HEK293 (cell line): ENCODE measurements around the gene FERMT1.
A peak's percentile ranks its signal among the peaks of the same experiment; 100 is the strongest.

ENCODE experiments used
- CTCF ChIA-PET: fragments of 350-600 bp; formaldehyde crosslinking; extraction: SDS; loops from one replicate; lab custom pipeline; 2021; ENCODE audit warnings: antibody characterized with exemption; lab: Yijun Ruan, JAX
- POLR2A ChIA-PET: fragments of 300-600 bp; formaldehyde crosslinking; extraction: SDS; loops from one replicate; lab custom pipeline; 2020; ENCODE audit warnings: antibody characterized with exemption, inconsistent platforms; lab: Yijun Ruan, JAX
- H3K27ac ChIP-seq: fragments of 200-500 bp; sonication (Bioruptor generic); 2 replicates; pipeline ENCODE4 v1.5.1; 2014; ENCODE audit warnings: low read depth, low read length, control low read depth, inconsistent platforms; ENCODE audit errors: extremely low read depth
- H3K36me3 ChIP-seq, 2 experiments: fragments of 200-500 bp in 1 of 2; sonication (Bioruptor generic) in 1 of 2; 1 replicate in 1 of 2; 2 replicates in 1 of 2; pipeline ENCODE4 v1.5.1; 2014 to 2017; ENCODE audit warnings: inconsistent platforms in 2 of 2, low read length in 2 of 2; ENCODE audit not compliant: control insufficient read depth in 2 of 2, insufficient read depth in 1 of 2
- H3K4me1 ChIP-seq: fragments of 200-500 bp; sonication (Bioruptor generic); 2 replicates; pipeline ENCODE4 v1.5.1; 2014; ENCODE audit warnings: mild to moderate bottlenecking, low read length, inconsistent platforms; ENCODE audit not compliant: control insufficient read depth, insufficient read depth
- H3K4me3 ChIP-seq: 2 replicates; pipeline ENCODE4 v1.5.1; 2011; ENCODE audit warnings: low read depth, mild to moderate bottlenecking, control low read depth, low read length, moderate library complexity
- H3K9me3 ChIP-seq: fragments of 200-500 bp; sonication (Bioruptor generic); 2 replicates; pipeline ENCODE4 v1.5.1; 2014; ENCODE audit warnings: low read depth, low read length, inconsistent platforms; ENCODE audit not compliant: control insufficient read depth, insufficient read depth
- FEZF1 ChIP-seq: fragments of 450-650 bp; formaldehyde crosslinking; IDR thresholded peaks from 2 replicates; pipeline ENCODE4 v1.5.1; 2016; ENCODE audit warnings: missing biosample characterization, missing genetic modification characterization
- GLIS1 ChIP-seq: fragments of 450-650 bp; formaldehyde crosslinking; IDR thresholded peaks from 2 replicates; pipeline ENCODE4 v1.5.1; 2016; ENCODE audit warnings: missing biosample characterization, missing genetic modification characterization
- KLF10 ChIP-seq: fragments of 450-650 bp; IDR thresholded peaks from 2 replicates; pipeline ENCODE4 v1.5.1; 2018; ENCODE audit warnings: missing biosample characterization, mild to moderate bottlenecking, missing genetic modification characterization
- OVOL3 ChIP-seq: fragments of 450-650 bp; formaldehyde crosslinking; IDR thresholded peaks from 2 replicates; pipeline ENCODE4 v1.5.1; 2016; ENCODE audit warnings: missing biosample characterization, missing genetic modification characterization
- SP7 ChIP-seq: fragments of 450-650 bp; formaldehyde crosslinking; IDR thresholded peaks from 2 replicates; pipeline ENCODE4 v1.5.1; 2016; ENCODE audit warnings: missing biosample characterization, missing genetic modification characterization
- TRIM28 ChIP-seq: IDR thresholded peaks from 2 replicates; pipeline ENCODE4 v1.6.1; 2011; ENCODE audit warnings: low read length, control low read depth, borderline replicate concordance
- TSHZ1 ChIP-seq: fragments of 450-650 bp; formaldehyde crosslinking; IDR thresholded peaks from 2 replicates; pipeline ENCODE4 v1.5.1; 2016; ENCODE audit warnings: missing biosample characterization, missing genetic modification characterization, borderline replicate concordance
- ZNF10 ChIP-seq: fragments of 450-650 bp; formaldehyde crosslinking; IDR thresholded peaks from 2 replicates; pipeline ENCODE4 v1.5.1; 2017; ENCODE audit warnings: missing biosample characterization, missing genetic modification characterization
- ZNF311 ChIP-seq: fragments of 450-650 bp; formaldehyde crosslinking; IDR thresholded peaks from 2 replicates; pipeline ENCODE4 v1.5.1; 2017; ENCODE audit warnings: missing biosample characterization, missing genetic modification characterization, borderline replicate concordance
- ZNF335 ChIP-seq: fragments of 450-650 bp; formaldehyde crosslinking; conservative IDR thresholded peaks from 2 replicates; pipeline ENCODE4 v1.5.1; 2016; ENCODE audit warnings: missing biosample characterization, missing genetic modification characterization
- ZNF48 ChIP-seq: fragments of 450-650 bp; formaldehyde crosslinking; IDR thresholded peaks from 2 replicates; pipeline ENCODE4 v1.5.1; 2016; ENCODE audit warnings: missing biosample characterization, missing genetic modification characterization
- ZNF544 ChIP-seq: fragments of 450-650 bp; formaldehyde crosslinking; IDR thresholded peaks from 2 replicates; pipeline ENCODE4 v1.5.0; 2017; ENCODE audit warnings: missing biosample characterization, missing genetic modification characterization
- ZNF555 ChIP-seq: fragments of 450-650 bp; formaldehyde crosslinking; conservative IDR thresholded peaks from 2 replicates; pipeline ENCODE4 v1.5.1; 2017; ENCODE audit warnings: missing biosample characterization, mild to moderate bottlenecking, missing genetic modification characterization, inconsistent platforms
- ZNF600 ChIP-seq: fragments of 450-650 bp; formaldehyde crosslinking; IDR thresholded peaks from 2 replicates; pipeline ENCODE4 v1.5.1; 2016; ENCODE audit warnings: missing biosample characterization, missing genetic modification characterization
- ZNF670 ChIP-seq: fragments of 450-650 bp; formaldehyde crosslinking; IDR thresholded peaks from 2 replicates; pipeline ENCODE4 v1.5.1; 2016; ENCODE audit warnings: missing biosample characterization, missing genetic modification characterization, low read depth
- ZNF692 ChIP-seq: fragments of 450-650 bp; formaldehyde crosslinking; IDR thresholded peaks from 2 replicates; pipeline ENCODE4 v1.5.1; 2016; ENCODE audit warnings: missing biosample characterization, missing genetic modification characterization
- ZNF768 ChIP-seq: fragments of 450-650 bp; formaldehyde crosslinking; IDR thresholded peaks from 2 replicates; pipeline ENCODE4 v1.5.1; 2018; ENCODE audit warnings: missing biosample characterization, mild to moderate bottlenecking, missing genetic modification characterization

Gene FERMT1

GRCh38 chr20:6127825-6128224 is 5.0 kb upstream of the FERMT1 start (continued):
- TF ChIP-seq ZNF48 (tag by site-specific recombination) (no peak), ZNF10 (tag by site-specific recombination) (no peak), SP7 (tag by site-specific recombination) (no peak)

GRCh38 chr20:6126846-6127245 is 4.0 kb upstream of the FERMT1 start:
- Histone ChIP-seq H3K27ac (no peak overlapping the region), H3K9me3 (no peaks in the 10 kb centered on the region), H3K4me3 (no peak overlapping the region), H3K4me1 (peaks cover 5% of the 10 kb centered on the region; the same call in 1 of the 2 replicates), H3K36me3 (no peaks in the 10 kb centered on the region)
- CTCF ChIA-PET: no interaction called here
- POLR2A ChIA-PET: no interaction called here
- TF ChIP-seq TSHZ1 (tag by site-specific recombination) (no peak), ZNF600 (tag by site-specific recombination) (no peak), ZNF768 (tag by site-specific recombination) (no peak), FEZF1 (tag by site-specific recombination) (no peak), ZNF335 (no peak)

- H3K9me3 ChIP-seq: no peaks in the 10 kb centered on the region
- no peaks in the 10 kb centered on the region for H3K36me3 ChIP-seq
- no peak overlapping the region for H3K4me3 ChIP-seq
- POLR2A ChIA-PET: no interaction called here
- peak overlapping the region; percentile 60; the same call in 1 of the 2 replicates for H3K27ac ChIP-seq
- H3K4me1 ChIP-seq: peaks cover 5% of the 10 kb centered on the region; the same call in 1 of the 2 replicates
- CTCF ChIA-PET: no interaction called here
- TF ChIP-seq ZNF311 (tag by site-specific recombination): no peak
- no peak for TF ChIP-seq ZNF48 (tag by site-specific recombination)
- TF ChIP-seq ZNF670 (tag by site-specific recombination): no peak
- no peak for TF ChIP-seq ZNF544 (tag by site-specific recombination)
- no peak for TF ChIP-seq OVOL3
- no peak for TF ChIP-seq TRIM28
- no peak for TF ChIP-seq ZNF10 (tag by site-specific recombination)
- no peak for TF ChIP-seq ZNF692 (tag by site-specific recombination)
- TF ChIP-seq KLF10 (tag by site-specific recombination): no peak
- TF ChIP-seq ZNF555 (tag by site-specific recombination): no peak
- no peak; the same call in 1 of the 2 replicates for TF ChIP-seq GLIS1 (tag by site-specific recombination)
These were observed 802 bp upstream of the FERMT1 start for GRCh38 chr20:6123649-6124014.
